Duodenal mucosa (tissue), 2 donors: ENCODE measurements around the gene PEX7.

ENCODE experiments used
- H3K27ac ChIP-seq: one replicate; pipeline ENCODE4 v1.7.0; 2013; ENCODE audit warnings: low read depth, low read length
- H3K27me3 ChIP-seq, 2 donors: one replicate each; pipeline ENCODE4 v1.7.0; 2013; ENCODE audit warnings: low read length in 2 of 2, control low read depth in 1 of 2; ENCODE audit not compliant: insufficient read depth in 2 of 2, control insufficient read depth in 1 of 2
- H3K36me3 ChIP-seq, 2 donors: one replicate each; pipeline ENCODE4 v1.7.0; 2013; ENCODE audit warnings: low read length in 2 of 2, control low read depth in 1 of 2; ENCODE audit not compliant: insufficient read depth in 2 of 2, control insufficient read depth in 1 of 2
- H3K4me1 ChIP-seq, 2 donors: one replicate each; pipeline ENCODE4 v1.7.0; 2013; ENCODE audit warnings: low read length in 2 of 2, control low read depth in 1 of 2; ENCODE audit not compliant: insufficient read depth in 2 of 2, control insufficient read depth in 1 of 2
- H3K4me3 ChIP-seq, 2 donors: one replicate each; pipeline ENCODE4 v1.7.0; 2013; ENCODE audit warnings: low read length in 2 of 2, low read depth in 1 of 2
- H3K9ac ChIP-seq, 2 donors: one replicate each; pipeline ENCODE4 v1.7.0; 2013; ENCODE audit warnings: low read length in 2 of 2, low read depth in 1 of 2
- H3K9me3 ChIP-seq, 2 donors: one replicate each; pipeline ENCODE4 v1.7.0; 2013; ENCODE audit warnings: low read length in 2 of 2, control low read depth in 1 of 2; ENCODE audit not compliant: control insufficient read depth in 1 of 2

The PEX7 gene

DNA sequence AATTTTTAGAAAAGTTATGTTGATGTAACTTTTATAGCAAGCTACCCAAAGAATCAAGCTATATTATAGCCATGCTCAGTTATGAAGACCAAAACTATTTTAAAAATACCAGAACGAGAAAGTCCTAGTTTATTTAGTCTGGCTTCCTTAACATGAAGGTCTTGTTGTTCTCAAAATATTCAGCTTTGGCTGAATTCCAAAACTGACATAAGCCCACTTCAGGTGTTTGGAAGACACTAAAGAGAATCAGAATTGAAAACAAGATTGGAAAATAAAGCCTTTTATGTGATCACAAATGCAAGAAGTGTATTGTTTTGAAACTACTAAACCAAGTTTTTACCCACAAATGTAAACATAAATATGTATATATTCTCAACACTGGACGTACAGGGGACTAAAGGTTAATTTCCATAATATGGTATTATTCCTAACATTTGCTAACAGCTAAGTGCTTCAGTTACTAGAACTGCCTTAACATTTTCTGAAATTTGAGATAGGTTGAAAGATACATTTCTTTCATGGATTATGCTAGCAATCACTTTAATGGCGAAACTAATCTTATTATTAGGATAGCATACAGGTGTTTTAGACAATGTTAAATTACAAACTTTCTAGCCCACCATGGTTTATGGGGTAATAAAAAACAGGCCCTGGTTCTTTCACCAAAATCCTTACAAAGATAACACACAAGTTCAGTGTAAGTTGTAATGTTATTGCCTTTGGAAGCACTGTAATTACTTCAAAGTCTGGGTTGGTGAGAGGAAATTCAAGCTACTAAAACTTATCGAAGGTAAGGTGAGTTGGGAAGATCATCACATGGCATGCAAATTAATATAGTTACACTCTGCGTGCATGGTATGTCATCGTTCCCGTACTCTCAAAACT, 31.7 kb upstream of the PEX7 start:
- peak overlapping the region; percentile 98 to 99 for H3K4me3 ChIP-seq
- no peaks in the 10 kb centered on the region for H3K36me3 ChIP-seq
- peak overlapping the region; percentile 92 for H3K27ac ChIP-seq
- peak overlapping the region; percentile 78 to 87 for H3K9ac ChIP-seq
- no peaks in the 10 kb centered on the region for H3K9me3 ChIP-seq
- H3K27me3 ChIP-seq, result no peaks in the 10 kb centered on the region
- peaks cover 24 to 37% of the 10 kb centered on the region in 2 donors for H3K4me1 ChIP-seq

DNA sequence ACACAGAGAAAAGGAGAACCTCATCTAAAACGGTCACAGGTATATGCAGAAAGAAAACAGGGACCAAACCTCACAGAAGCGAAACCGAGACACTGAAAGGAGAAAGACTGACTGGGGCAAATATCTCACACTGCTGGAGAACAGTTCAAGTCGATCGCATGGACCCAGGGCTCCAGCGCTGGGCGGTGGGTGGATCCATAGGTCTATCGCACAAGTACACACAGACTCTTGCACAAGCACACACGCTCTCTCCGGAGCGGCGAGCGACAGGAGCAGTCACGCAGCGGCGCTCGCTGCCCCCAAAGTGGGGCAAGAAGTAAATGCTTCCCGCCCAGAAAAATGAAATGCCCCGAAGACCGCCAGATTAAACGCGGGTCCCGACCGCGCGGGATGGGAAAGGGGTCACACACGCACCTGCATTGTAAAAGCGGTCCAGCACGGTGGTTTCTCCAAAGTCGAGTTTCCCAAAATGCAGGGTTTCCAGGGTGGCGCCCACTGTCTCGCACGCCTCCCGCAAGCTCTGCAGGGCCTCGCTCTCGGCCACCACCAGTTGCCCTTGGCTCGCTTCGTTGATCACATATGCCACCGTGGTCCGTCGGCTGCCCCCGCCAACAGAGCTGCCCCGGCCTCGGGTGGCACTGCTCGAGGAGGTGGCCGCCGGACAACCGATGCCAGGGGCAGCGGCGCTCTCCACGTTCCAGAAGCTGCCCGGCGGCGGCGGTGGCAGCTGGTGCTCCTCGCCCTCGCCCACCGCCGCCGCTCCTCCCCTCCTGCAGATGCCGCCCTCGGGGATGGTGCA, 30.9 kb upstream of the PEX7 start:
- peaks cover 24 to 33% of the 10 kb centered on the region in 2 donors for H3K4me1 ChIP-seq
- H3K36me3 ChIP-seq, result no peaks in the 10 kb centered on the region
- peak overlapping the region; percentile 98 to 99 for H3K4me3 ChIP-seq
- no peaks in the 10 kb centered on the region for H3K9me3 ChIP-seq
- H3K27me3 ChIP-seq, result no peaks in the 10 kb centered on the region
- H3K9ac ChIP-seq, result peak overlapping the region; percentile 78 to 87
- H3K27ac ChIP-seq, result peak overlapping the region; percentile 92

DNA sequence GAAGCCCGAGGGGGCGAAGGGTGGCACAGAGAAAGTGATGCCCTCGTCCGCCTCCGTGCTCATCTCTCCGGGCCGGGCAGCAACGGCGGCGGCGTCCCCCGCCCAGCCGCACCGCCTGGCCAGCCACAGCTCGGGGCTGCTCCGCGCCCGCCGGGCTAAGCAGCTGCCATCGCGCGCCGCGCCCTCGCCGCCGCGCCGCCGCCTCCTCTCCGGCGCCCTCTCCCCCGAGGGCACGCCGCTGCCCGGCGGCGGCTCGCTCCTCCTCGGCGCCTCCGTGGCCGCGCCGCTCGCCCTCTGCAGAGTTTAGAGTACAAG, 30.3 kb upstream of the PEX7 start:
- peak overlapping the region; percentile 78 to 87 for H3K9ac ChIP-seq
- H3K4me3 ChIP-seq, result peak overlapping the region; percentile 98 to 99
- peak overlapping the region; percentile 92 for H3K27ac ChIP-seq
- no peaks in the 10 kb centered on the region for H3K27me3 ChIP-seq
- H3K9me3 ChIP-seq, result no peaks in the 10 kb centered on the region
- peaks cover 24 to 28% of the 10 kb centered on the region in 2 donors for H3K4me1 ChIP-seq
- no peaks in the 10 kb centered on the region for H3K36me3 ChIP-seq

DNA sequence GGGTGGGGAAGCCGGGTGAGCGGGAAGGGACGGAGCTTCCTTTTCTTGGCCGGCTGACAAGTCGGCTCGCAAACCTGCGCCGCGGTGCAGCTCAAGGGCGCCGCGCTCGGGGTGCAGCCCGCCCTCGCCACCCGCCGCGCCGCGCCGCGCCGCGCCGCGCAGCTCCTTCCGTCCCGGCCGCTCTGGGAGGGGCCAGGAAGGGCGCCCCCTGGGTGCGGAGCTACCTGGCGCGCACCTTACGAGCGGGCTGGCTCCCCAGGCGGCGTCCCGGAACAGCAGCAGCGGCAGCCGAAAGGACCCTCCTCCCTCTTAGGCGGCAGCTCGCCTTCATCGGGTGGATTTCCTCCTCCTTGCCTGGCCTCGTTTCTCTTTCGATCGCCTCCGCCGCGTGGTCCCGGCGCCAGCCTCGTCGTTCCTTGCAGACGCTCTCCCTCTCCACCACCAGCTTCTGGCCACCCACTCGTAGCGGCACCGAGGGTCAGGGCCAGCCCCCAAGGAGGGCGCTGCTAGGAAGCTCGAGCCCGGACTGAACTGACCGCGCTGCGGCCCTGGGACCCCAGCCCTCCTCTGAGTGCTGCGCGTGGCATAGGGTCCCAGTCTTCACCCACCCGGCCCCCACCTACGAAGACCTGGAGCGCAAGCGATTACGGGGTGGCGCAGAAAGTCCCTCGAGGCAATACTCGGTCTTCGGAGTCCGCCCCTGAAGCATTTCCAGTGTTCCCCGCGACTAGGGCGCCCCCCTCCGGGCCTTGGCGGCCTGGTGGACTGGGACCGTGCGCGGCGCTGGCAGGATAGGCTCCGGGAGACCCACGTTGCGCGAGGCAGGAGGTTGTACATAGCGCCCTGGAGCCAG, 29.8 kb upstream of the PEX7 start, which contains the start of gene MAP3K5:
MAP3K5 (minus strand) TSS at position 68 of the 853 bp plus-strand sequence. CDS start 320 bp downstream, outside the sequence.
- H3K27ac ChIP-seq, result peak within 1 kb of the TSS; percentile 92
- H3K9ac ChIP-seq, result peak within 1 kb of the TSS; percentile 87 to 99
- H3K27me3 ChIP-seq, result no peaks in the 10 kb centered on the region
- H3K9me3 ChIP-seq, result no peaks in the 10 kb centered on the region
- peaks cover 22 to 23% of the 10 kb centered on the region in 2 donors for H3K4me1 ChIP-seq
- peak within 1 kb of the TSS; percentile 98 to 99 for H3K4me3 ChIP-seq
- H3K36me3 ChIP-seq, result no peaks in the 10 kb centered on the region

DNA sequence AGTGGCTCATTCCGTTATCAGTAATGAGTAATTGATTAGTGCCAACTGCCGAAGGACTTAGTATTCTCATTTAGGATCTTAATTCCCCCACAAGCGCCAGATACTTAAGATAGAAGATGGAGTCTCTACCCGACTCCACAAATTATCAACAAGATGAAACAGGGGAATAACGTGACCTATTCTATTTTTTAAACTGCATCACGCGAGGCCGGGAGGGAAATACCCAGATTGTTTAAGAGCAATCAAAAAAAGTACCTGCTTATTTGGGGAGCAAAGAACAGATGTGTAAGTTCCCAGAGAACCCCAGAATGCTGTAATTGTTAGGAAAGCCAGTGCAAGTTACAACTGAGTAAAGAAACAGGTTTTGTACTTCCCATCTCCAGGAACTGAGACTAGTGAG, 29.0 kb upstream of the PEX7 start:
- Histone ChIP-seq H3K4me3 (peak overlapping the region; percentile 73 to 99), H3K9me3 (no peaks in the 10 kb centered on the region), H3K36me3 (no peaks in the 10 kb centered on the region), H3K27me3 (no peaks in the 10 kb centered on the region), H3K9ac (peak overlapping the region; percentile 80 to 99), H3K27ac (no peak overlapping the region), H3K4me1 (peaks cover 15% of the 10 kb centered on the region in 2 donors)

DNA sequence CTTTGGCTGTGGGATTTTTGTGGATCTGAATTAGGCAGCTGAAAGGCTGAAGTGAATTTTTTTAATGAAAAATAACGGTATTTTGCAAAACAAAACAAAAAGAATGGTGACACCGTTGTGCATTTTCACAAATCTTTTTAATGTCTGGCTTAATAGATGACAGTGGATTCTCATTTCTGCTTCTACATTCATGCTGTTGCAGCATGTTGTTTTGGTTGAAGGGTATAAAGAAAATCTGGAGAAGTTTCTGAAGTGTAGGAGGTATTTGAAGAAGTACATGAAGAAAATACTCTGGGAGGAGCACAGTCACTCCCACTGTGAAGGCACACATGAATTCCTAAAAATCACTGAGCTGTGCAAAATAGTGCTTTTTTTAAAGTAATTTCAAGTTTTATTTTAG, 27.0 kb upstream of the PEX7 start:
- Histone ChIP-seq H3K4me3 (no peak overlapping the region), H3K27ac (no peak overlapping the region), H3K4me1 (peaks cover 8 to 9% of the 10 kb centered on the region in 2 donors), H3K9ac (no peak overlapping the region), H3K27me3 (no peaks in the 10 kb centered on the region), H3K36me3 (no peaks in the 10 kb centered on the region), H3K9me3 (no peaks in the 10 kb centered on the region)

DNA sequence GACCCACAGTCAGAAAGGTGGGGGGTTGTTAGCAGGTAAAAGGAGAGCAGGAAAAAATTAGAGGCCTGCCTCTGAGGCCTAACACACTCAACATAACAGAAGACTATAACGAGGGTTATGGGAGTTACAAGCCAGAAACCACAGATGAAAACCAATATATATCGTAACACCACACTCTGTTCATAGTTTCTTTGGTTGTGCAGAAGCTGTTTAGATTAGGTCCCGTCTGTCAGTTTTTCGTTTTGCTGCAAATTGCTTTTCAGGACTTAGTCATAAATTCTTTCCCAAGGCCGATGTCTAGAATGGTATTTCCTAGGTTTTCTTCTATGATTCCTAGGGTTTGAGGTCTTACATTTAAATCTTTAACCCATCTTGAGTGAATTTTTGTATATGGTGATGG, 26.4 kb upstream of the PEX7 start:
- Histone ChIP-seq H3K9ac (no peak overlapping the region), H3K4me1 (peaks cover 3 to 8% of the 10 kb centered on the region in 2 donors), H3K36me3 (no peaks in the 10 kb centered on the region), H3K27ac (no peak overlapping the region), H3K27me3 (no peaks in the 10 kb centered on the region), H3K4me3 (no peak overlapping the region), H3K9me3 (no peaks in the 10 kb centered on the region)

DNA sequence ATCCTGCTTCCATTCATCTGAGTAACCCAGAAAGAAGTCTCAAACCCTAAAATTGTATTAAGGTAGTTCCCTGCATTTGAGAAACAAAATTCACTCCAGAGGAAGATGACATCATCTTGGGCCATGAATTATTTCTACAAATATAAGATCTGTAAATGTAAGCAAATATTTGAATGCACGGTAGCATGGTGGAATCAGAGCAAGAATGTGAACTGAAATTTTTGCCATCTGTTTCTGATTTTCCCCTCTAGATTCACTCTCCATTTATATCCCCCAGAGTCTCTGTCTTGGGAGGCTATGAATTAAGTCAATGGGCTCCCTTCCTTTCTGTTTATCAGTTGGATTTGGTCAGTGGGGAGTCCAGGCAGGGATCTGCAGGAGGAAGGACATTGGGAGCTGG, 24.3 kb upstream of the PEX7 start:
- Histone ChIP-seq H3K9ac (no peak overlapping the region), H3K27ac (no peak overlapping the region), H3K27me3 (no peaks in the 10 kb centered on the region)

DNA sequence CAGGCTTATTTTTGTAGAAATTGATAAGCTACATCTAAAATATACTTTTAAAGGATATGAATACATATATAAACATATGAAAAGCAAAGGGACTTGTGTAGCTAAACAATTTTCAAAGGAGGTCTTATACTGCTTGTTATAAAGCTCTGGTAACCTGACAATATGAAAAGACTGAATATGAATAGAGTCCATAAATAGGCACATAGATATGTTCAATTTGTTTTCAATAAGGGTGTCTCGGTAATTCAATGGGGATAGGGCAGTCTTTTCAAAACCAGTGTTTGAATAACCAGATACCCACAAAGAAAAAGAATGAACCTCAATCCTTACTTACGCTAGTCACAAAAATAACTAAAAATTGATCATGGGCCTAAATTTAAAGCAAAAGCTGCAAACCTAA, 20.8 kb upstream of the PEX7 start:
- Histone ChIP-seq H3K9me3 (peaks cover 0 to 4% of the 10 kb centered on the region in 2 donors), H3K9ac (no peak overlapping the region), H3K4me1 (no peaks in the 10 kb centered on the region), H3K27ac (no peak overlapping the region), H3K36me3 (no peaks in the 10 kb centered on the region), H3K4me3 (no peak overlapping the region), H3K27me3 (no peaks in the 10 kb centered on the region)

More for the DNA sequence above, 24.3 kb upstream of the PEX7 start:
- H3K9me3 ChIP-seq, result no peaks in the 10 kb centered on the region
- H3K4me1 ChIP-seq, result peaks cover 3 to 8% of the 10 kb centered on the region in 2 donors
- H3K36me3 ChIP-seq, result no peaks in the 10 kb centered on the region
- H3K4me3 ChIP-seq, result no peak overlapping the region
